Measurements from ENCODE around the gene HSD17B2.

HSD17B2 gene

DNA sequence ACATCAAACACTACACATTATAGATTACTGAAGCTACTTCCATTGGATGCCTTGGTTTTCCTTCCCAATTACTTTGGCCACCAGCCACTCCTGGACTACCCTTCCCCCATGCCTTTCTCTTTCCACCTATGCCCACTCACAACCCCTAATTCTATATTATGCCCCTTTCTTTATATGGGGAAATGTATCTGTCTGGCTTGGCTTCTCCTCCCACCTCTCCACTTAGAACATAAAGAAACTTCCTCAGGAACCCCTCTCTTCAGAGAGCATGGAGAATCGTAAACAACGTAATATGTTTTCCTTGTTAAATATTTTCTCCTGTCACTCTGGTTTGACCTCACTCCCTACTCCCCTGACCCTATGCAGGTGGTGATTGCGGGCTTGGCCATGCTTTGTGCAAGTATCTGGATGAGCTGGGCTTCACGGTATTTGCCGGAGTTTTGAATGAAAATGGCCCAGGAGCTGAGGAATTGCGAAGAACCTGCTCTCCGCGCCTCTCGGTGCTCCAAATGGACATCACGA lies 32.8 kb downstream of the HSD17B2 start:
- in situ Hi-C loops (cut with MboI; ENCODE audit: low pct_unique_long_range_greater_than_20kb, low sequenced_read_pairs, unreplicated experiment): no loop called here
- no peak for TF ChIP-seq CTCF (IDR thresholded peaks at IDR 0.05; ENCODE audit: extremely low read depth, insufficient read depth, missing control alignments)
- DNase-seq (ENCODE audit: low spot score): no peak

GRCh38 chr16:82070656-82071369 lies 35.8 kb downstream of the HSD17B2 start:
- in situ Hi-C loops (cut with MboI; ENCODE audit: low pct_unique_long_range_greater_than_20kb, low sequenced_read_pairs, unreplicated experiment): no loop called here
- no peak for DNase-seq (ENCODE audit: low spot score)
- no peak for TF ChIP-seq CTCF (IDR thresholded peaks at IDR 0.05; ENCODE audit: extremely low read depth, insufficient read depth, missing control alignments)

- DNase-seq (ENCODE audit: low spot score): no peak
- in situ Hi-C loops (cut with MboI; ENCODE audit: low pct_unique_long_range_greater_than_20kb, low sequenced_read_pairs, unreplicated experiment): no loop called here
- TF ChIP-seq CTCF (IDR thresholded peaks at IDR 0.05; ENCODE audit: extremely low read depth, insufficient read depth, missing control alignments): no peak
Measured at GRCh38 chr16:82071421-82071820, 36.4 kb downstream of the HSD17B2 start.

- in situ Hi-C loops (cut with MboI; ENCODE audit: low pct_unique_long_range_greater_than_20kb, low sequenced_read_pairs, unreplicated experiment): no loop called here
- no peak for TF ChIP-seq CTCF (IDR thresholded peaks at IDR 0.05; ENCODE audit: extremely low read depth, insufficient read depth, missing control alignments)
- DNase-seq (ENCODE audit: low spot score): no peak
Measured at GRCh38 chr16:82072313-82072712, 37.3 kb downstream of the HSD17B2 start.

- TF ChIP-seq CTCF (IDR thresholded peaks at IDR 0.05; ENCODE audit: extremely low read depth, insufficient read depth, missing control alignments): no peak
- in situ Hi-C loops (cut with MboI; ENCODE audit: low pct_unique_long_range_greater_than_20kb, low sequenced_read_pairs, unreplicated experiment): no loop called here
- no peak for DNase-seq (ENCODE audit: low spot score)
Measured at GRCh38 chr16:82074019-82074558, 39.0 kb downstream of the HSD17B2 start.

DNA sequence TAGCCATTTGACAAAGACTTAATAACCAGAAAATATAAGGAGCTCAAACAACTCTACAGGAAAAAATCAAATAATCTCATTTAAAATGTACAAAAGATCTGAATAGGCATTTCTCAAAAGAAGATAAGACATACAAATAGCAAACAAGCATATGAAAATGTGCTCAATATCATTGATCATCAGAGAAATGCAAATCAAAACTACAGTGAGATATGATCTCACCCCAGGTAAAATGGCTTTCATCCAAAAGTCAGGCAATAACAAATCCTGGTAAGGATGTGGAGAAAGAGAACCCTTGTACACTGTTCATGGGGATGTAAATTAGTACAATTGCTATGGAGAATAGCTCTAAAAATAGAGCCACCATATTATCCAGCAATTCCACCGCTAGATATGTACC lies 43.1 kb downstream of the HSD17B2 start:
- TF ChIP-seq CTCF (IDR thresholded peaks at IDR 0.05; ENCODE audit: extremely low read depth, insufficient read depth, missing control alignments): no peak
- in situ Hi-C loops (cut with MboI; ENCODE audit: low pct_unique_long_range_greater_than_20kb, low sequenced_read_pairs, unreplicated experiment): no loop called here
- no peak for DNase-seq (ENCODE audit: low spot score)

Data from GM13977 (cell line).